Thoracic aorta (tissue), 2 donors: ENCODE measurements around the gene PTPN6. TPM values are rescaled to one million over a fixed set of nuclear protein-coding genes. Genes with fewer than 3 reads are reported as not detected.
A peak's percentile ranks its signal among the peaks of the same experiment; 100 is the strongest.

ENCODE experiments used
- ATAC-seq: fragments of 150-250 bp; one replicate; pipeline ENCODE4 v1.8.0; 2017; ENCODE audit warnings: low read depth; ENCODE audit not compliant: insufficient number of reproducible peaks, low FRiP score
- DNase-seq: peaks from one replicate; pipeline ENCODE4 v3.0.0-alpha.2; 2020; ENCODE audit warnings: low spot score
- H3K27ac ChIP-seq, 2 donors: fragments of 200-600 bp; sonication (generic); 1 replicate in 1 of 2; 2 replicates in 1 of 2; pipeline ENCODE4 v1.5.1; 2016; ENCODE audit warnings: mild to moderate bottlenecking in 2 of 2, moderate library complexity in 2 of 2
- H3K27me3 ChIP-seq: fragments of 200-600 bp; sonication (generic); replicated peaks from 2 replicates; pipeline ENCODE4 v1.6.0; 2016; ENCODE audit warnings: mild to moderate bottlenecking; ENCODE audit not compliant: insufficient read depth
- H3K36me3 ChIP-seq: fragments of 200-600 bp; sonication (generic); one replicate; pipeline ENCODE4 v1.5.1; 2016
- H3K4me1 ChIP-seq, 2 donors: fragments of 200-600 bp; sonication (generic); 1 replicate in 1 of 2; 2 replicates in 1 of 2; pipeline versions ENCODE4 v1.5.1 to v1.6.0; 2016; ENCODE audit warnings: low read depth in 2 of 2, mild to moderate bottlenecking in 1 of 2; ENCODE audit not compliant: control insufficient read depth in 1 of 2
- H3K4me3 ChIP-seq: fragments of 200-600 bp; sonication (generic); 2 replicates; pipeline ENCODE4 v1.5.1; 2016; ENCODE audit warnings: mild to moderate bottlenecking
- H3K9me3 ChIP-seq: fragments of 200-600 bp; sonication (generic); 2 replicates; pipeline ENCODE4 v1.5.1; 2016
- total RNA-seq, 2 donors: library from RNA; depleted of rRNA; stranded (reverse); fragments of >200 nt; gene quantifications; one replicate each; pipeline versions ENCODE4 v1.1.0 to v1.2.3, GENCODE V29; 2016
- TF ChIP-seq, protein P1 (sequence below): fragments of 200-600 bp; sonication (generic); IDR thresholded peaks from one replicate; pipeline ENCODE4 v1.5.1; 2019; ENCODE audit warnings: antibody characterized with exemption

Gene PTPN6
- total RNA-seq, 2 donors from 2014 or later, result 19.0 to 24.0 TPM

DNA sequence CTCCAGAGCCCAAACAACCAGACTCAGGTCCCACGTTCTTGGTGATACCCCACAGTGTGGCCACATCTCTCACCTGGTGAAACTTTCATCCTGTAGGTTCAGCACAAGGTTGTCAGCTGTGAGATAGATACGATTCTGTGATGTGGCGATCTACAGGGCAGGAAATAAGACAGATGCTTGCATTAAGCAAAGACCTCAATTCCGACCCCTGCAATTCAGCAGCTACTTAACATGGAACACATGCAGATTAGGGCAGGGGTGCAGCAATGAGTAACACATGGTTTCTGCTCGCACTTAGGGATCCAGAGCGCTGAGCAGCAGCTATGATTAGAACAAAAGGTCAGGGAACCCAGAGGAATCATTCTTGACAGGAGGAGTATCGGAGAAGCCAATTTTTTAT is 15.2 kb downstream of the PTPN6 start:
- ATAC-seq, result no peak
- Histone ChIP-seq H3K36me3 (peaks cover 37% of the 10 kb centered on the region), H3K27ac (no peak overlapping the region), H3K4me1 (peaks cover 16 to 23% of the 10 kb centered on the region in 2 donors), H3K4me3 (no peak overlapping the region), H3K9me3 (no peaks in the 10 kb centered on the region), H3K27me3 (no peaks in the 10 kb centered on the region)
- DNase-seq, result no peak
- TF ChIP-seq, protein P1, sequence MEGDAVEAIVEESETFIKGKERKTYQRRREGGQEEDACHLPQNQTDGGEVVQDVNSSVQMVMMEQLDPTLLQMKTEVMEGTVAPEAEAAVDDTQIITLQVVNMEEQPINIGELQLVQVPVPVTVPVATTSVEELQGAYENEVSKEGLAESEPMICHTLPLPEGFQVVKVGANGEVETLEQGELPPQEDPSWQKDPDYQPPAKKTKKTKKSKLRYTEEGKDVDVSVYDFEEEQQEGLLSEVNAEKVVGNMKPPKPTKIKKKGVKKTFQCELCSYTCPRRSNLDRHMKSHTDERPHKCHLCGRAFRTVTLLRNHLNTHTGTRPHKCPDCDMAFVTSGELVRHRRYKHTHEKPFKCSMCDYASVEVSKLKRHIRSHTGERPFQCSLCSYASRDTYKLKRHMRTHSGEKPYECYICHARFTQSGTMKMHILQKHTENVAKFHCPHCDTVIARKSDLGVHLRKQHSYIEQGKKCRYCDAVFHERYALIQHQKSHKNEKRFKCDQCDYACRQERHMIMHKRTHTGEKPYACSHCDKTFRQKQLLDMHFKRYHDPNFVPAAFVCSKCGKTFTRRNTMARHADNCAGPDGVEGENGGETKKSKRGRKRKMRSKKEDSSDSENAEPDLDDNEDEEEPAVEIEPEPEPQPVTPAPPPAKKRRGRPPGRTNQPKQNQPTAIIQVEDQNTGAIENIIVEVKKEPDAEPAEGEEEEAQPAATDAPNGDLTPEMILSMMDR, result no peak

- Histone ChIP-seq H3K27ac (no peak overlapping the region), H3K36me3 (peaks cover 37% of the 10 kb centered on the region), H3K27me3 (no peaks in the 10 kb centered on the region), H3K4me1 (peaks cover 17 to 27% of the 10 kb centered on the region in 2 donors), H3K9me3 (no peaks in the 10 kb centered on the region), H3K4me3 (no peak overlapping the region)
- ATAC-seq, result no peak
- no peak for DNase-seq
- TF ChIP-seq, protein P1, result no peak
Measured at GRCh38 chr12:6967651-6968100, 16.5 kb downstream of the PTPN6 start.

- peaks cover 17 to 27% of the 10 kb centered on the region in 2 donors for H3K4me1 ChIP-seq
- H3K4me3 ChIP-seq, result no peak overlapping the region
- H3K36me3 ChIP-seq, result peaks cover 37% of the 10 kb centered on the region
- H3K27ac ChIP-seq, result no peak overlapping the region
- no peaks in the 10 kb centered on the region for H3K9me3 ChIP-seq
- TF ChIP-seq, protein P1, result no peak
- no peak for ATAC-seq
- no peaks in the 10 kb centered on the region for H3K27me3 ChIP-seq
- no peak for DNase-seq
Measured at GRCh38 chr12:6968426-6968825, 17.3 kb downstream of the PTPN6 start.

DNA sequence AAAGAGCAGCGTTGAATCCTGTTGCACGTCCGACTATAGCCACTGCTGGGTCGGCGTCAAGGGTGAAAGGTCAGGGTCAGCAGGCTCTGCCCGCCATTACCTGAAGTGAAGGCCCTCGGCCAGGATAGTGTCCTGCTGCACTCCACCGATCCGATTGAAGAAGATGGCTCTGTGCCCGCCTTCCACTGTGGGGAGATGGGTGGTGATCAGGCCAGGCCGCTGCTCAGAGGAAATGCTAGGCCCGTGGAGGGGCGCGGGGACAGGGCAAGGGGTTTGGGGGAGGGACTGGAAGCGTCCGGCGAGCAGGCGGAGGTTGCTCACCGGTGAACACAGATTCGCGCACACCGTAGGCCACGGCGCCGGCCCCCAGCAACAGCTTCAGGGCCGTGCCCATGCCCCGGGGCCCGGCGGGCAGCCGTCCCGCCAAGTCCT is 19.0 kb downstream of the PTPN6 start:
- Histone ChIP-seq H3K9me3 (no peaks in the 10 kb centered on the region), H3K36me3 (peaks cover 46% of the 10 kb centered on the region), H3K27me3 (no peaks in the 10 kb centered on the region), H3K4me3 (peak overlapping the region; percentile 88), H3K4me1 (peaks cover 17 to 27% of the 10 kb centered on the region in 2 donors), H3K27ac (peak overlapping the region; percentile 83 to 88)
- DNase-seq, result no peak
- no peak for ATAC-seq
- TF ChIP-seq, protein P1, result no peak

GRCh38 chr12:6974180-6974579 is 23.0 kb downstream of the PTPN6 start:
- H3K27ac ChIP-seq, result no peak overlapping the region
- peaks cover 40% of the 10 kb centered on the region for H3K36me3 ChIP-seq
- H3K4me1 ChIP-seq, result peaks cover 13 to 19% of the 10 kb centered on the region in 2 donors
- TF ChIP-seq, protein P1, result no peak
- ATAC-seq (no peak), DNase-seq (no peak)
- H3K4me3 ChIP-seq, result no peak overlapping the region
- H3K9me3 ChIP-seq, result no peaks in the 10 kb centered on the region
- no peaks in the 10 kb centered on the region for H3K27me3 ChIP-seq
